ENCODE results near the gene GRIA2. TPM values are rescaled to one million over a fixed set of nuclear protein-coding genes. Genes with fewer than 3 reads are reported as not detected.

GRIA2 gene
- total RNA-seq, 1 donor from 2014 or later: 12.0 TPM

DNA sequence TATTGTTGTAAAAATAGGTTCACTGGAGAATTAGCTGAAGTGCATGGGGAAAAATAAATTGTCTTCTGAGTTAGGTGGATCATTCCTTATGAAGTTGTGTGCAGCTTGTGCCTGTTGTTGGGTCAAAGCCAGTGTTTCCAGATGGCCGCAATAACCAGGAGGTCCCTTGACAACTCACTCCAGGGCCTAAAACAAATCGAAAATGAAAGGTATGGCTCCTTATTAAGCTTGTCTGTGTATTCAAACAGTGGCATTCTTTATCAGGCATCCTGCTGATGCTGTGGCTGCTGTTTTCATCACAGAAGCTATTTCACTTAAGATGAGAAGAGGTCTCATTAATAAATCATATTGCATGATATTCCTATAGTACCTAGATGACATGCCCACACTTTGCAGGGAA, 80.2 kb downstream of the GRIA2 start:
- no peak for TF ChIP-seq CTCF (conservative IDR thresholded peaks at IDR 0.05)
- H3K27ac Mint-ChIP-seq: no peak overlapping the region
- H3K27me3 Mint-ChIP-seq: peaks cover 3% of the 10 kb centered on the region
- H3K9me3 Mint-ChIP-seq: no peaks in the 10 kb centered on the region
- DNase-seq (ENCODE audit: extremely low spot score, unreplicated experiment): no peak
- H3K4me1 Mint-ChIP-seq (ENCODE audit: unreplicated experiment): no peaks in the 10 kb centered on the region
- H3K36me3 Mint-ChIP-seq: no peaks in the 10 kb centered on the region
- H3K4me3 Mint-ChIP-seq: no peak overlapping the region

- no peaks in the 10 kb centered on the region for H3K36me3 Mint-ChIP-seq
- DNase-seq (ENCODE audit: extremely low spot score, unreplicated experiment): no peak
- H3K4me1 Mint-ChIP-seq (ENCODE audit: unreplicated experiment): no peaks in the 10 kb centered on the region
- H3K27me3 Mint-ChIP-seq: peaks cover 3% of the 10 kb centered on the region
- no peak for TF ChIP-seq CTCF (conservative IDR thresholded peaks at IDR 0.05)
- H3K4me3 Mint-ChIP-seq: no peak overlapping the region
- H3K27ac Mint-ChIP-seq: no peak overlapping the region
- H3K9me3 Mint-ChIP-seq: no peaks in the 10 kb centered on the region
These were observed 83.0 kb downstream of the GRIA2 start for GRCh38 chr4:157303471-157303960.

DNA sequence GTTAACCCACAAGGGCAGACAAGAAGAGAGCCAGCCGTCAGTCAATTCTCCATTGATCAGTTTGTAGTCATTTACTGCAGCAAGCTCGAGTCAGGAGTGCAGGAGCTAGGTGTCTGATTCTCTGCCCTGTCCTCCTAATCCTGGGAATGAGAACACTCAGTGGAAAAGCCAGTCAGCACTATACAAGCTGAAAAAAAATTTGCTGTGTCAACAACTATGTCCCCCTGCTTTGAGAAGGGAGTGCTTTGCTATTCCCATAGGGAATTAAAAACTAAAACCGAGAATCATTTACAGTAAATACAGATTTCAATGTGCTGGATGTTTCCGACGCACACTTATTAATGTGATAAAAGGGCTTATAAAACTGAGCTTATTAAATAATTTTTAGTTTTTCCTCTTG, 84.2 kb downstream of the GRIA2 start:
- no peak for DNase-seq (ENCODE audit: extremely low spot score, unreplicated experiment)
- TF ChIP-seq CTCF (conservative IDR thresholded peaks at IDR 0.05): no peak
- Mint-ChIP-seq H3K36me3 (no peaks in the 10 kb centered on the region), H3K27me3 (peaks cover 3% of the 10 kb centered on the region), H3K4me1 (ENCODE audit: unreplicated experiment) (no peaks in the 10 kb centered on the region), H3K27ac (no peak overlapping the region), H3K4me3 (no peak overlapping the region), H3K9me3 (no peaks in the 10 kb centered on the region)

GRCh38 chr4:157312702-157313101, 92.2 kb downstream of the GRIA2 start:
- no peak for DNase-seq (ENCODE audit: extremely low spot score, unreplicated experiment)
- Mint-ChIP-seq H3K9me3 (no peaks in the 10 kb centered on the region), H3K4me1 (ENCODE audit: unreplicated experiment) (no peaks in the 10 kb centered on the region), H3K27ac (no peak overlapping the region), H3K4me3 (no peak overlapping the region), H3K36me3 (no peaks in the 10 kb centered on the region), H3K27me3 (no peaks in the 10 kb centered on the region)
- no peak for TF ChIP-seq CTCF (conservative IDR thresholded peaks at IDR 0.05)

DNA sequence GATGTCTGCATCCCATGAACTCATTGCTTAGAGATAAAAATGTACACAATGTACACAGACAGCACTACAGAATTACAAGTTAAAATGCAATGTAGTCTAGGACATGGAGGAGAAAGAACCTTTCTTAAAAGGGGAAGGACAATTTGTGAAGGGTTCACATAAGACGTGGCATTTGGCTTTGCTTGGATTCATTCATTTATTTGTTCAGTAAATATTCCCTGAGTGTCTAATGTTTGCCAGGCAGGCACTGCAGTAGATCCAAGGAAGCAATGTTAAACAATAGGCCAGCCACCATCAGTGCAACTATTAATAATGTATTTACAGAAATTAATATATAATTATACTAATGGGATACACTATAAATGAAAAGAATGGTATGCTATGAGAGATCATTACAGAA, 94.4 kb downstream of the GRIA2 start:
- H3K27ac Mint-ChIP-seq: no peak overlapping the region
- H3K9me3 Mint-ChIP-seq: no peaks in the 10 kb centered on the region
- no peak overlapping the region for H3K4me3 Mint-ChIP-seq
- H3K36me3 Mint-ChIP-seq: no peaks in the 10 kb centered on the region
- no peaks in the 10 kb centered on the region for H3K4me1 Mint-ChIP-seq (ENCODE audit: unreplicated experiment)
- no peak for TF ChIP-seq CTCF (conservative IDR thresholded peaks at IDR 0.05)
- DNase-seq (ENCODE audit: extremely low spot score, unreplicated experiment): no peak
- H3K27me3 Mint-ChIP-seq: no peaks in the 10 kb centered on the region

- no peaks in the 10 kb centered on the region for H3K4me1 Mint-ChIP-seq (ENCODE audit: unreplicated experiment)
- no peaks in the 10 kb centered on the region for H3K9me3 Mint-ChIP-seq
- H3K27ac Mint-ChIP-seq: no peak overlapping the region
- no peak overlapping the region for H3K4me3 Mint-ChIP-seq
- no peak for DNase-seq (ENCODE audit: extremely low spot score, unreplicated experiment)
- TF ChIP-seq CTCF (conservative IDR thresholded peaks at IDR 0.05): no peak
- no peaks in the 10 kb centered on the region for H3K36me3 Mint-ChIP-seq
- H3K27me3 Mint-ChIP-seq: no peaks in the 10 kb centered on the region
These were observed 95.4 kb downstream of the GRIA2 start for GRCh38 chr4:157315968-157316367.
